TTC549 (cell line): ENCODE data around the gene AUTS2.
"Not testable (repeated sequence)": the region's sequence is repeated elsewhere in the genome, so short reads cannot be mapped to it uniquely, and the experiment has no call there.

ENCODE experiments used
- FAIRE-seq: peaks from 2 replicates; lab custom pipeline; 2012; peaks lifted over from hg19 to GRCh38; lab: Jason Lieb, UNC

The AUTS2 gene

DNA sequence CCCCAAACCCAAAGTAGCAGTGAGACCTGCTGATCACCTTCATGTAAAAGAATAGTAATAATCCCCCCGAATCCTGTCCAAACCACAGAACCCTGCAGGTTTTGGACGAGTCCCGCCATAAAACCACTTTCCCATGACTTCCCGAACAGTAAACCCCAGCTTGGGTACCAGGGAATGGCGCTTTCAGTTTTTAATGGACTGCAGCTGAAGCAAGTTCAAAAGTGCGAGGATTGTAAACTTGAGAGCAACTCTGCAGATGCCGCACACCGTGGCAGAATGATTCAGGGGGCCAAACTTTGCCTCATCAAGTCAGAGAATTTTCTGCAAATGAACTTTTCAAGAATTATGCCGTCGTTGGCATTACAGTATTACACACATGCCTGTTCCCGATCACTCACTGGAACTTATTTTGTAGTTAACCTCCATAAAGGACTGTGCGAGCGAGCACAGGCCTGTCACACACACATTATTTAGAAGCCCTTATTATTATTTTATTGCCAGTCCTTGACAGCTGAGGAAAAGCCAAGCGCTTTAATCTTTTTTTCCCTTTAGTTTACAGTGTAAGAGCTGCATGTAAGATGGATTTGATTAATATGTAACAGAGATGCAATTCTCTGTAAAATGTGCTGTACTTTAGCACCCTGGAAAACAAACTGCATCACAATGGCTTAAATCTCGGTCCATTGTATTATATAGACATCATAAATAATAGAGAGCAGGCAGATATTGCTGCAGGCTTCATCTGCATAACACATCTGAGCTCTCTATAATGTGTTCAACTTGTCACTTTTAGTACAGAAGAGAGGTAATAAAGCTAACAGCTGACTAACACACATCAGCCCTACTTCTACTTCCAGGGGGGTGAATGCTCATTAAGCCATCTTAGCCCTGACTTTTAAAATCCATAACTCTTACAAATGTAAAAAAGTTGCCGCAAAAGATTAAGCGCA, 1040.2 kb downstream of the AUTS2 start:
- no peak for FAIRE-seq

GRCh38 chr7:70640266-70640833, 1042.1 kb downstream of the AUTS2 start:
- FAIRE-seq = no peak

DNA sequence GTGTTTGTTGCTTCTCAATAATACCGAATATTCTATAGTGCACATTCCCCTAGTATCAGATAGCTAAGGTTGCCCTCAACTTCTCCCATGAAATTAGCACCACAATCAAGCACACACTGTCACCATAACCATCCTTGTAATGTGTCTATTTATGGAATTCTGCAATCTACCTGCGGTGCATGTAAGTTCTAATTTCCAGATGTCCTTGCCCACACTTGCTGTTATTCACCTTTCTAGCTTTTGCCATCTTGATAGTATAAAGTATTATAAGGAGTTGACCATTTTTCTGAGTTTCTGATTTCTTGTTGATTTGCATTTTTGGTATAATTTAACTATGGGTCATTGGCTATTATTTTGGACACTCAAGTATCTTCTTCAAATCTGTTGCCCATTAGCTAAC, 1043.6 kb downstream of the AUTS2 start:
- FAIRE-seq = no peak

- FAIRE-seq = no peak
Observed at GRCh38 chr7:70645279-70645678, 1047.0 kb downstream of the AUTS2 start.

DNA sequence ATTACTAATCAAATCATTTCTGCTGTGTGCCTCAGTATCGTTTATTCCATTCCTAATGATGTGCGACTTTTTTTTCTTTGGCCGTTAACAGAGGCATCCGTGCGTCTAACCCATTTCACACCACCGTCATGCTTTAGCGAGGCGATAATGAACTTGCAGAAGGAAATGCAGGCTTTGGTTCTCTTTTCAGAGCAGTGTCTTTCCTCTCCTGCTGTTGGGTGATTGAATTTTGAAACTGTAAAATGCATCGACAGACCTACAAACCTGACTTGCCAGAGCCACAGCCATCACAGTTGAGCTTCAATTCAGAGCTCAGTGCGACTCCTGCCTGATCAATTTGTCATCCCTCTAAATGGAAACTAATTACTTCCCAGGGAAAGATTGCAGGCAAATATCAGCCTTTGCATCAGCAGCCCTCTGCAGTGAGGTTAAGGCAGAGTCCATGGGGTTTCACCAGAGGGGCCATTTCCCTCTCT, 1047.6 kb downstream of the AUTS2 start:
- FAIRE-seq = no peak

- no peak for FAIRE-seq
Observed at GRCh38 chr7:70646536-70647248, 1048.4 kb downstream of the AUTS2 start.

- FAIRE-seq = no peak
Observed at GRCh38 chr7:70647801-70648498, 1049.7 kb downstream of the AUTS2 start.

DNA sequence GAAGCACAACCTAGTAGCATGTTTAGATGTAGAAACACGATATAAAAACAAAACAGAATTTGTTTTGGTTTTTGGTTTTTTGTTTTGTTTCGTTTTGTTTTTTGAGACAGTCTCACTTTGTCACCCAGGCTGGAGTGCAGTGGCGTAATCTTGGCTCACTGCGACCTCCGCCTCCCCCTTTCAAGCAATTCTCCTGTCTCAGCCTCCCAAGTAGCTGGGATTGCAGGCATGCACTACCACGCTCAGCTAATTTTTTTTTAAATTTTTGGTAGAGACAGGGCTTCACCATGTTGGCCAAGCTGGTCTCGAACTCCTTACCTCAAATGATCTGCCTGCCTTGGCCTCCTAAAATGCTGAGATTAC, 1050.2 kb downstream of the AUTS2 start:
- not testable (repeated sequence) for FAIRE-seq

- no peak for FAIRE-seq
Observed at GRCh38 chr7:70649323-70649722, 1051.0 kb downstream of the AUTS2 start.

DNA sequence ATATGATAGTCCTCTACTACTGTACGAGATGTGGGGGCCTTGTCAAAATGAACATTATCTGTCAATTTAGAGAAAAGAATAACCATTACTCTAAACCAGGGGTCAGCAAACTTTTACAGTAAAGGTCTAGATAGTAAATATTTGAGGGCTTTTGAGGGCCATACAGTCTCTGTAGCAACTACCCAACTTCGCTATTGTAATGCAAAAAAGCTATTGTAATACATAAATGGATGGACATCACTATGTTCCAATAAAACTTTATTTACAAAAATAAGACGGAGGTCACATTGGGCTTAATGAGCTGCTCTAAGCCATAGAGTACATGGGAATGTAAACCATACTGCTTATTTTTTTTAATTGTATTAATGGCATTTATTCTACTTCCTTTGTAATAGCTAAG, 1055.9 kb downstream of the AUTS2 start:
- FAIRE-seq = no peak

- FAIRE-seq = no peak
Observed at GRCh38 chr7:70654979-70655378, 1056.7 kb downstream of the AUTS2 start.

GRCh38 chr7:70655694-70656093, 1057.4 kb downstream of the AUTS2 start:
- no peak for FAIRE-seq

GRCh38 chr7:70657571-70657970, 1059.3 kb downstream of the AUTS2 start:
- no peak for FAIRE-seq

- no peak for FAIRE-seq
Observed at GRCh38 chr7:70657989-70658632, 1059.8 kb downstream of the AUTS2 start.

GRCh38 chr7:70659263-70659662, 1061.0 kb downstream of the AUTS2 start:
- FAIRE-seq = no peak

DNA sequence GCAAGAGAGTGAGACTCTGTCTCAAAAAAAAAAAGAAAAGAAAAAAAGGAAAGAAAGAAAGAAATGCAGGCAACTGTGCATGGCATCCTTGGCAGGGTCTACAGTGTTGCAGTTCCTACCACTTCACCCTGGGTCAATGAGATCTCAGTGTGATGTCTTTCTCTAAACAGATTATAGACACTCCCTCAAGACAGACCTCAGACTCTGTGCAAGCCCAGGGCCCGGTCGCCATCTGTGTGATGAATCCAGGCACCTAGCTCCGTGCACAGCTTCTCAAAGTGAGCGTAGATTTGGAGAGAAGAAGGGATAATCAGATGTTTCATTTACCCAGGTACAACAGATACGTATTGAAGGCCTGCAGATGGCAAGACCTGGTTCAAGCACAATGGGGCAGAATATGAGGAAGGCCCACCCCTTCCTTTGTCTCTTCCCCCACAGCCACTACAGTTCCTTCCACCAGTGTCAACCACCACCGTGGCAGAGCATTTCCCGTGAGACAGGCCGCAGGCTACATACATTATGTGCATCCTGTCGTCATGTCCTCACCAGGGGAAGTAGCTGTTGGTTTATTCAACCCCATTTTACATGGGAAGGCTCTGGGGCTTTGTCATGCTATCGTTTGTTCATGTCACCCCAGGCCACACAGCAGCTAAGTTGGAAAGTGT, 1062.0 kb downstream of the AUTS2 start:
- FAIRE-seq = no peak

GRCh38 chr7:70660819-70661191, 1062.5 kb downstream of the AUTS2 start:
- FAIRE-seq = no peak

- no peak for FAIRE-seq
Observed at GRCh38 chr7:70663680-70664079, 1065.4 kb downstream of the AUTS2 start.

- FAIRE-seq = no peak
Observed at GRCh38 chr7:70665997-70666396, 1067.7 kb downstream of the AUTS2 start.

GRCh38 chr7:70667406-70667805, 1069.1 kb downstream of the AUTS2 start:
- no peak for FAIRE-seq

DNA sequence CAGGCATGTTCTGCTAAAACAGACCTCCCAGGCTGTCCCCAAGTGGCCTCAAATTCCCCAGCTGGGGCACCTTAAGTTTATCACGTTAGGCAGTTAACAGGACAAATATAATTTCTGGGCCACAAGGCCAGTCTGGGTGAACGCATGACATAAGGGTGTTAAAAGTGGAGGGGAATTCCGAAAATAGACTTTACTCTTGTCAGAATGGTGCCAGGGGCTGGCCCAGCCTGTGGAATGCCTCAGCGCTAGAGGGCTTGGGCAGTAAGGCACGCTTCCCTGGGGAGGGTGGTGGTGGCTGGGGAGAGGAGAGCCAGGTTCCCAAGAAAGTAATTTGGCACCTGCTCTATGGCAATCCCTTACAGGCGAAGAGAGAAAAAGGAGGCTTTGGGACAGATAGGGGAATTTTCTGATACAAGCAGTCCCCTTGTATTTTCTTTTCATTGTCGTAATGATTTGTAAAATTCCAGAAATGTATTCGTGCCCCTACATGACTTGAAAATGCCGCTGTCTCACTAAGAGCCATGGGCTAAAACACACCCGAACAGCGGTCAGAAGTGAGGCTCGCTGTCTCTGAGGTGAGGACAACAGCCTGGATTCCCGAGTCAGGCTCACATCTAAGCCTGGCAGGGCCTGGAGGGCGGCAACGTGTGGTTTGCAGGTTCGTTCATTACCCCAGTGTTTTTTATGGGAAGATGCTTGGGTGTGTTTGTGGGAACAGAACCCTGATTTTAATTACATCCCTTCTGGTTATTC, 1070.5 kb downstream of the AUTS2 start:
- no peak for FAIRE-seq
